DMS79 treated with DMSO at 0.1 percent for 48 hours (cell line): ENCODE data around the gene RTL9.

Experiments
- DNase-seq: peaks from one replicate; lab custom pipeline; 2025; lab: John Stamatoyannopoulos, UW

RTL9 gene

GRCh38 chrX:110341189-110342035, 17.2 kb upstream of the RTL9 start:
- DNase-seq = no peak

- DNase-seq = no peak
Observed at GRCh38 chrX:110346681-110347080, 12.0 kb upstream of the RTL9 start.

- DNase-seq = no peak
Observed at GRCh38 chrX:110359273-110359672, 625 bp downstream of the RTL9 start.

- DNase-seq = no peak
Observed at GRCh38 chrX:110363244-110363643, 4.6 kb downstream of the RTL9 start.

GRCh38 chrX:110373310-110373709, 14.7 kb downstream of the RTL9 start:
- DNase-seq = no peak

GRCh38 chrX:110374559-110374958, 15.9 kb downstream of the RTL9 start:
- DNase-seq = no peak

GRCh38 chrX:110381216-110381615, 22.6 kb downstream of the RTL9 start:
- no peak for DNase-seq

GRCh38 chrX:110383414-110383813, 24.8 kb downstream of the RTL9 start:
- DNase-seq = no peak

- DNase-seq = no peak
Observed at GRCh38 chrX:110384490-110384889, 25.8 kb downstream of the RTL9 start.

GRCh38 chrX:110389570-110389969, 30.9 kb downstream of the RTL9 start:
- no peak for DNase-seq

GRCh38 chrX:110391086-110391485, 32.4 kb downstream of the RTL9 start:
- DNase-seq = no peak

- no peak for DNase-seq
Observed at GRCh38 chrX:110394651-110395050, 36.0 kb downstream of the RTL9 start.

- no peak for DNase-seq
Observed at GRCh38 chrX:110395877-110396276, 37.2 kb downstream of the RTL9 start.

- no peak for DNase-seq
Observed at GRCh38 chrX:110396735-110397134, 38.1 kb downstream of the RTL9 start.

- no peak for DNase-seq
Observed at GRCh38 chrX:110397339-110397738, 38.7 kb downstream of the RTL9 start.

GRCh38 chrX:110397904-110398303, 39.3 kb downstream of the RTL9 start:
- no peak for DNase-seq

GRCh38 chrX:110399497-110399896, 40.8 kb downstream of the RTL9 start:
- no peak for DNase-seq

- no peak for DNase-seq
Observed at GRCh38 chrX:110399966-110400365, 41.3 kb downstream of the RTL9 start.

GRCh38 chrX:110401135-110401534, 42.5 kb downstream of the RTL9 start:
- DNase-seq = no peak

GRCh38 chrX:110402091-110402849, 43.6 kb downstream of the RTL9 start:
- DNase-seq = no peak

GRCh38 chrX:110402850-110403221, 44.2 kb downstream of the RTL9 start:
- DNase-seq = no peak

GRCh38 chrX:110403441-110404238, 45.0 kb downstream of the RTL9 start:
- no peak for DNase-seq

GRCh38 chrX:110404376-110404775, 45.7 kb downstream of the RTL9 start:
- no peak for DNase-seq
